HG02798 (cell line): Measurements from ENCODE around the gene IFT81.
"Not testable (repeated sequence)": the region's sequence is repeated elsewhere in the genome, so short reads cannot be mapped to it uniquely, and the experiment has no call there.

ENCODE experiments used
- ATAC-seq: cut with Tn5 transposase; IDR thresholded peaks from one replicate; pipeline ENCODE4 v1.9.1; 2021; ENCODE audit warnings: mild to moderate bottlenecking; ENCODE audit not compliant: unreplicated experiment, poor library complexity

IFT81 gene, protein sequence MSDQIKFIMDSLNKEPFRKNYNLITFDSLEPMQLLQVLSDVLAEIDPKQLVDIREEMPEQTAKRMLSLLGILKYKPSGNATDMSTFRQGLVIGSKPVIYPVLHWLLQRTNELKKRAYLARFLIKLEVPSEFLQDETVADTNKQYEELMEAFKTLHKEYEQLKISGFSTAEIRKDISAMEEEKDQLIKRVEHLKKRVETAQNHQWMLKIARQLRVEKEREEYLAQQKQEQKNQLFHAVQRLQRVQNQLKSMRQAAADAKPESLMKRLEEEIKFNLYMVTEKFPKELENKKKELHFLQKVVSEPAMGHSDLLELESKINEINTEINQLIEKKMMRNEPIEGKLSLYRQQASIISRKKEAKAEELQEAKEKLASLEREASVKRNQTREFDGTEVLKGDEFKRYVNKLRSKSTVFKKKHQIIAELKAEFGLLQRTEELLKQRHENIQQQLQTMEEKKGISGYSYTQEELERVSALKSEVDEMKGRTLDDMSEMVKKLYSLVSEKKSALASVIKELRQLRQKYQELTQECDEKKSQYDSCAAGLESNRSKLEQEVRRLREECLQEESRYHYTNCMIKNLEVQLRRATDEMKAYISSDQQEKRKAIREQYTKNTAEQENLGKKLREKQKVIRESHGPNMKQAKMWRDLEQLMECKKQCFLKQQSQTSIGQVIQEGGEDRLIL

GRCh38 chr12:110124269-110124995 is at the start of gene IFT81:
IFT81 (plus strand) TSS chr12:110124357; CDS start chr12:110127381, 3,024 bp downstream.
- ATAC-seq, result peak; percentile 93

GRCh38 chr12:110075880-110076279 is 48.3 kb upstream of the IFT81 start:
- ATAC-seq, result no peak

DNA sequence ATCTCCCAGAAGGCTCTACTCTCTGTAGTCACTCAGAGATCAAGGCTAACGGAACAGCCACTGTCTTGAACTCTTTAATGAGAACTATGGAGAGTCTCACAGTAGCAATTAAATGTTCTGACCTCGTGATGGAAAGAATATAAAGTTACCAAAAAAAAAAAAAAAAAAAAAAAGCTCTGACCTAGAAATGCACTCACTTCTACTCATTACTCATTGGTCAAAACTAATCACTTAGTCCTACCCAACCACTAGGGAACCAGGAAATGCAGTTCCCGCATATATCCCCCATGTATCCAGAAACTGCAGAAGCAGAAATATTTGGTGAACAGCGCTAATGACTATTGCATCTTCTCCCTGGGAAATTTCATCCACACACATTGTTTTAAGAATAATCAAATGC is 46.4 kb upstream of the IFT81 start:
- ATAC-seq, result no peak

DNA sequence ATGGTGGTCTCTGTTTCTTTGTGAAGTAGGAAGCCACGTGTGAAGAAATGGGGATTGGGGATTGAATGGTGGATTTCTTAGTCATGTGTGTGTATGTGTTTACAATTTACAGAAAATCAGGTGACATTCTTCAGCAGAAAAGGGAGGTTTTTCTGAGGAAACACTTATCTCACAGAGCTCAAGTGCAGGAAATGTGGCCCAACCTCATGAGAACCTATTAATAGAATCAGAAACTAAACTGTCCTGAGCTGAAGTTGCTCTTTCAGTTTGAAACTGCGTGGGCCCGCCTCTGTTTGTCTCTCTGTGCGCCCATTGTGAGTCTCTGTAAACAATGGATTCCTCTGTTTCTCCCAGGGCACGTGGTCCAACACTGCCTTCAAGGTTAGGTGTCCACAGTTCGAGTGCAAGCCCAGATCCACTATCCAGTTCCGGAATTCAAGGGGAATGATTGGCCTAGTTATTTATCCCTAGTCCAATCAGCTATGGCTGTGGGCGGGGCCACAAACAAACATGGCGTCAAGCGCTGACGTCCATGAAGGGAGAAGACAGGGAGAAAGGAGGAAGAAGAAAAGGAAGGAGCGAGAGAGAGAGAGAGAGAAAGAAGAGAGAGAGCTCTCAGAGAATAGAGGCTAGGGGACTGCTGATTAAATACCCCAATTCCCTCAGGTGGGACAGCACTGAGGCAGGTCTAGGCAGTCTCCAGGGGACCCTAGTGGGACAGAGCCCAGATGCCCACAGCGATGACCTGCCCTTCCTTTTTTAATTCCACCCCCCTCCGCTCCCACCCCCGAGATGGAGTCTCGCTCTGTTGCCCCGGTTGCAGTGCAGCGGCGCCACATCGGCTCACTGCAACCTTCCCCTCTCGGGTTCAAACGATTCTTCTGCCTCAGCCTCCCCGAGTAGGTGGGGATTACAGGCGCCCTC is 44.4 kb upstream of the IFT81 start:
- peak; percentile 90 for ATAC-seq

GRCh38 chr12:110080410-110080809 is 43.7 kb upstream of the IFT81 start:
- no peak for ATAC-seq

- no peak for ATAC-seq
These were observed 39.7 kb upstream of the IFT81 start for GRCh38 chr12:110084314-110085015.

DNA sequence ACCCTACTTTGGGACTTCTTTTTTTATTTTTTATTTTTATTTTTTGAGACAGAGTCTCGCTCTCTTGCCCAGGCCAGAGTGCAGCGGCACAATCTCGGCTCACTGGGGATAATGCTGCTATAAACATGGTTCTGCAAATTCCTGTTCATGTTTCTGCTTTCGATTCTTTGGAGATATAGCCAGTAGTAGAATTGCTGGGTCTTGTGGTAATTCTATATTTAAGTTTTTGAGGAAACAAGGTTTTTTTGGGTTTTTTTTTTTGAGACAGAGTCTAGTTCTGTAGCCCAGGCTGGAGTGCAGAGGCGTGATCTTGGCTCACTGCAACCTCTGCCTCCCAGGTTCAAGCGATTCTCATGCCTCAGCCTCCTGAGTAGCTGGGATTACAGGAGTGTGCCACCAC is 35.9 kb upstream of the IFT81 start:
- not testable (repeated sequence) for ATAC-seq

DNA sequence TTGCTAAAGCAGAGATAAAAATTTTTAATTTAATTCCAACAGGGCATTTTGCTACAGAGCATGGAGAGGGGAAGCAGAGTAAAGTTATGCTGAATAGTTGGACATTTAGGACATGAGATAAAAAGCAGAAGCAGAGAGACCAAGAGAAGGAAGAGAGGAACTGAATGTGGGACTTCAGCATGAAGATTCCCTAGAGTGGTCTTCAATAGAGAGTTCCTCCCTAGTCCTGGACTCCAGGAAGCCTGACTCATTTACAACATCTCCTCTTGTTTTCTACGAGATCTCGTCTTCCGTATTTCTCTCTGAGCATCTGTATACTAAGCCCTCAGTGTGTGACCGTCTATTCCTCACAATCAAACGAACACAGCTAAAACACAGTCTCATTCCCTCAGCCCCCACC is 35.2 kb upstream of the IFT81 start:
- ATAC-seq, result no peak

DNA sequence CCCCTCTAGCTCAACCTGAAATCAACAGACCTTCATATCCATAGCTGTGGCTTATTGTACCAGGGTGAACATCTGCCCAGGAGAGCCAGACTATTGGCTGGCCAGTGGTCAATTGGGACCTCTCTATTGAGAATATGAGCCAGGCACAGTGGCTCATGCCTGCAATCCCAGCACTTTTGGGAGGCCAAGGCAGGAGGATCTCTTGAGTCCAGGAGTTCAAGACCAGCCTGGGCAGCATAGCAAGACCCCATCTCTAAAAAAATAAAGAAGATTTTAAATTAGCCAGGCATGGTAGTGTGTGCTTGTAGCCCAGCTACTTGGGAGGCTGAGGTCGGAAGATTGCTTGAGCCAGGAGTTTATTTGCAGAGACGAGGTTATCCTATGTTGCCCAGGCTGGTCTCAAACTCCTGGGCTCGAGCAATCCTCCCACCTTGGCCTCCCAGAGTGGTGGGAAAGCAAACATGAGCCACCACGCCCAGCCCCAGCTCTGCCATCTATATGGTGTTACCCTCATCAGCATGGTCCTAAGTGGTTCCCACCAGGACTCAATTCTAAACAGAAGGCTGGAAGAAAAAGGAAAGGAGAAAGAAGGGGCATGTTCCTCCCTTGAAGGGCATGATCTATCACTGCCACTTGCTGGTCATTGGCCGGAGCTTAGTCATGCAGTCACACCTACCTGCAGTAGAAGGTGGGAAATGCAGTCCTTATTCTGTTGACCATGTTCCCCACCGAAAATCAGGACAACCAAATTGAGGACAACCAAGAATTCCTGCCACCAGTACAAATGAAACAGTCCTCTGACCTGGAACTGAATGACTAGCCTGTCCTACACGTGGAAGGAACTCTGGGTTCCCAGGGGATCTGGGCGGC is 33.7 kb upstream of the IFT81 start:
- ATAC-seq, result no peak

- ATAC-seq, result no peak
These were observed 32.9 kb upstream of the IFT81 start for GRCh38 chr12:110091136-110091711.

GRCh38 chr12:110093631-110094311 is 30.4 kb upstream of the IFT81 start:
- ATAC-seq, result no peak

GRCh38 chr12:110100315-110100970 is 23.7 kb upstream of the IFT81 start:
- ATAC-seq, result peak; percentile 87

- ATAC-seq, result no peak
These were observed 21.9 kb upstream of the IFT81 start for GRCh38 chr12:110102255-110102654.

DNA sequence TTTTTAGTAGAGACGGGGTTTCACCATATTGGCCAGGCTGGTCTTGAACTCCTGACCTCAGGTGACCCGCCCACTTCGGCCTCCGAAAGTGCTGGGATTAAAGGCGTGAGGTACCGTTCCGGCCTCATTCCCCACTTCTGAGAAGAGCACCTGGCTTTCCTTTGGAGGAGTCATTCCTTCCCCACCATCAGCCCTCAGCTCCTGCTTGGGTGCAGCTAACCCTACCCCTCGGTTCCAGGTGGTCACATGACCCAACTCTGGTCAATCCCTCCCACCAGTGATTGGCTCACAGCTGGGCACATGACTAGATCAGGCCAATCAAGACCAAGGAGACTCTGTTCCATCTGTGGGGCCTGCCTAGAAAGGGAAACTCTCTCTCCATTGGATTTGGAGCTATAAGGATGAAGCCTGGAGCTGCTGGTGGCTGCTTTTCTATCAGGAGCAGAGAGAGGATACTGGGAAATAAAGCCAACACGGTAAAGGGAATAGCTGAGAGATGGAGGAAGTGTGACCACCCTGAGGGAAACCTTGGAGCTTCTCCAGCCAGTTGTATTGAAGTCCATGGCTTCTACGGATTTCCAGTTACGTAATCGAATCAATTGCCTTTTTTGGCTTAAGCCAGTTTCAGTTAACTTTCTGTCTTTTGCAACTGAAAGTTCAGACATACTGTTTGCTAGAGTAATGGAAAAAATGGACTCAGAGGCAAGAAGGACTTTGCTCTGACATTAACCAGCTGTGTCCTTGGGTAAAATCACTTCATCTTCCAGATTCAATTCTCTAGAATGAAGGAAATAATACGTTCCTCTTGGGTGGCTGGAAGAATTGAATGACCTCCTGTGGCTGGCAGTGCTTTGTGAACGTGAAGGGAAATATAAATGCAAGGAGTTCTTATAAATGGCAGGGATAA is 19.7 kb upstream of the IFT81 start:
- no peak for ATAC-seq

GRCh38 chr12:110105159-110105558 is 19.0 kb upstream of the IFT81 start:
- ATAC-seq, result no peak

- ATAC-seq, result no peak
These were observed 18.2 kb upstream of the IFT81 start for GRCh38 chr12:110105986-110106385.
